Renal pelvis (tissue), 4 donors: ENCODE measurements around the gene PPP1R15B. TPM values are rescaled to one million over a fixed set of nuclear protein-coding genes. Genes with fewer than 3 reads are reported as not detected.

Source experiments
- DNase-seq: peaks from one replicate; pipeline ENCODE4 v3.0.0-alpha.2; 2013
- polyA plus RNA-seq, 3 donors: library from polyadenylated mRNA; unstranded; fragments of 120-200 nt; gene quantifications; one replicate each; pipeline ENCODE4 v1.2.1, GENCODE V29; 2013; ENCODE audit not compliant: insufficient read length in 3 of 3

PPP1R15B gene
- polyA plus RNA-seq, 3 donors: 33.8 to 40.9 (median 38.6) TPM

GRCh38 chr1:204405988-204406387 is 5.6 kb downstream of the PPP1R15B start:
- no peak for DNase-seq

GRCh38 chr1:204404629-204405028 is 7.0 kb downstream of the PPP1R15B start:
- no peak for DNase-seq

DNA sequence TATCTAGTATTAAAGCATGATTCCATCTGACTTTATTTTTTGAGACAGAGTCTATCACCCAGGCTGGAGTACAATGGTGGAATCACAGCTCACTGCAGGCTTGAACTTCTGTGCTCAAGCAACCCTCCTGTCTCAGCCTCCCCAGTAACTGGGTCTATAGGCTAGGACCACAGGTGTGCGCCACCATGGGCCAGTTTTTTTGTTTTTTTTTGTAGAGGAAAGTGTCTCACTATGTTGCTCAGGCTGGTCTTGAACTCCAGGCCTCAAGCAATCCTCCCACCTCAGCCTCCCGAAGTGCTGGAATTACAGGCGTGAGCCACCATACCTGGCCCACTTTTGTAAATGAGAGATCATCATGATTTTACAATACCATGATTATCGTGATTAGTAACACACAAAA is 9.2 kb downstream of the PPP1R15B start:
- no peak for DNase-seq

DNA sequence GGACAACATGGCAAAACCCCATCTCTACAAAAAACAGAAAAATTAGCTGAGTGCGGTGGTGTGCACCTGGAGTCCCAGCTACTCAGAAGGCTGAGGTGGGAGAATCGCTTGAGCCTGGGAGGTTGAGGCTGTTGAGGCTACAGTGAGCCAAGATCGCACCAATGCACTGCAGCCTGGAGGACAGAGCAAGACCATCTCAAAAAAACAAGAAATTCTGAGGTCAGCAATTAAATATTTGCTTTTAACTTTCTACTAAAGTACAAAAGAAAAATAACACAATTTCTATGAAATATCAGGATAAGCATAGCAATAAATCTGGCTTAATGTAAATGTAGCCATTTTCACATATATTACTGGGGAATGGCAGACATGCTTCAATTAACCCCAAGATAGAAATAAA is 9.9 kb downstream of the PPP1R15B start:
- no peak for DNase-seq

DNA sequence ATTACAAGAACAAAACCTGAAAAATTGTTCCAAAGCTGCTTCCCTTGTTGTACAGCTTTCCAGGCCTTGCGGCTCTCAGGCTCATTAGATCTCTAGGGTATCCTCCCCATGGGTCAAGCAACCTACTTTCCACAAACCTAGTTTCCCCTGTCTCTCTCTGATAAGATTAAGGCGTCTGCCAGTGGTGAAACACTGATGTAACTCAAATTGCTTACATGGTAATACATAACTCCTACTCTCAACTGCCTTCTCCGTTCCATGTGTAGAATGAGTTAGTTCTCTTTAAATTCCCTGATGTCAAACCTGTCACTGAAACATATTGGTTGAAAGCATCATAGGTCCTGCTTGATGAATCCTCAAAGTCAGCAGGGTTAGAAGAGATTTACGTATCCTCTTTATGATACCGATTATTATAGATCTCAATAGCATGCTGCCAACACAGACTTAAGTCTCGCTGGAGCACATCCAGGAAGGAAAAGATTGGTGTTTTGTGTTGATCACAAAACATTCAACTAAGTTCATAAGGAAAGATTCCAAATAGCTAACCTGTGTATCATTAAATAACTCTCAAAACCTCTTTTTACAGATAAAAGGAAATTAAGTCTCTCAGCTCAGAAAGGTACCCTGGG is 10.6 kb downstream of the PPP1R15B start:
- DNase-seq: no peak

DNA sequence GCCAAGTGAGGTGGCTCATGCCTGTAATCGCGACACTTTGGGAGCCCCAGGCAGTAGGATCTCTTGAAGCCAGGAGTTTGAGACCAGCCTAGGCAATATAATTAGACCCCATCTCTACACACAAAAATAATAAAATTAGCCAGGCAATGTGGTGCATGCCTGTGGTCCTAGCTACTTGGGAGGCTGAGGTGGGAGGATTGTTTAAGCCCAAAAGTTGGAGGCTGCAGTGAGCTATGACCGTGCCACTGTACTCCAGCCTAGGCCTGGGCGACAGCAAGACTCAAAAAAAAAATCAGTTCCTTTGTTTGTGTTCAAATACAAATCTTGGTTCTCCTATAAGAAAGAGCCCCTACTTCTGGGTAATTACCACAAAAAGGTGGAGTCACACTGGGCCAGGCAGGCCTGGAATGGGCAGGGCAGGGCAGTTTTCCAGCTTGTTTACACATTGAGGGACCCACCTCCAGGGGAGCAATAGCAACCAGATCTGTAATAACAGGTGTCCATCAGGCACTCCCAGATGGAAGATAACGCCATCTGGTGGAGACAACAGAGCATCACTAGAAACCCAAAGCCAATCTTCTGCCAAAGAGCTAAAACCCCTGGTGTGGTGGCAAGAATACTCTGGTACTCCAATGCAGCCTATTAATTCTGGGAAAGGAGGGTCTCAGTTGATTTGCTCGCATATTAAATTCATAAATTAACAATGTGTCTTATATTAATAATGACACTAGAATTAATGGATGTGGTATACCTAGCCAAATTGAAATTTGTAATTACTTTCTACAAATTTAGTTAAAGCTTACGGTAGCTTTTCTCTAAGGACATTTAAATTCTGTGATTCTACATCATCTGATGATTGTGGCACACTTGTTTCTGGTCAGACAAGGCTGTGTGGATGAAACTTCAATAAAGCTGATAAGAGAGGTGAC is 13.2 kb downstream of the PPP1R15B start:
- DNase-seq: peak; percentile 77

GRCh38 chr1:204396015-204396583 is 15.5 kb downstream of the PPP1R15B start:
- DNase-seq: no peak

- DNase-seq: no peak
Measured at GRCh38 chr1:204391629-204392028, 20.0 kb downstream of the PPP1R15B start.

DNA sequence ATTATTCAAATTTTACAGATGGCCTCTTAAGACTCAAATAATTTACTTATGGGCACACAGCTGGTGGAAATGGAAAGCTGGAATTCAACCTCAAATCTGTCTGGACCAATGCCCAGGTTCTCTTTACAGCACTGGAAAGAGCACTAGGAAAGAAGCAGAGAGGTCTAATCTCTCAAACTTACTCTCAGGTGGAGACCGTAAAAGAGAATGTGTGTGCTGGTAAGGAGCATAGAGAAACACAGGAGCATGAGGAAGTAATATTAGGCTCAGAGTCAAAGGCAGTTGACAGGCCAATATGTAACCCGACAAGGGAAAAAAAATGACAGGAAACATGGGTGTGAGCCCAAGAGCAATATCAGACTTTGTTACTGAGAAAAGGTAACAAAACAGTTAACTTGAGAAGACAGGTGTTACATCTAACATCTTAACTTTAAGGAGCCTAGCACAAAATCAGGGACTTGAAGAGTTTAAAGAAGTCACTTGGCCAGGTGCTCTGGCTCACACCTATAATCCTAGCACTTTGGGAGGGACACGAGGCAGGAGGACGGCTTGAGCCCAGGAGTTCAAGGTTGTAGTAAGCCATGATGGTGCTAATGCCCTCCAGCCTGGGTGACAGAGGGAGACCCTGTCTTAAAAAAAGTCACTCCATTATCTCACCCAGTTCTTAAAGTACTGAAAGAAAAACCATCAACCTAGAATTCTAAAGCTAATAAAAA is 20.7 kb downstream of the PPP1R15B start:
- no peak for DNase-seq

GRCh38 chr1:204385727-204386126 is 25.9 kb downstream of the PPP1R15B start:
- DNase-seq: no peak

DNA sequence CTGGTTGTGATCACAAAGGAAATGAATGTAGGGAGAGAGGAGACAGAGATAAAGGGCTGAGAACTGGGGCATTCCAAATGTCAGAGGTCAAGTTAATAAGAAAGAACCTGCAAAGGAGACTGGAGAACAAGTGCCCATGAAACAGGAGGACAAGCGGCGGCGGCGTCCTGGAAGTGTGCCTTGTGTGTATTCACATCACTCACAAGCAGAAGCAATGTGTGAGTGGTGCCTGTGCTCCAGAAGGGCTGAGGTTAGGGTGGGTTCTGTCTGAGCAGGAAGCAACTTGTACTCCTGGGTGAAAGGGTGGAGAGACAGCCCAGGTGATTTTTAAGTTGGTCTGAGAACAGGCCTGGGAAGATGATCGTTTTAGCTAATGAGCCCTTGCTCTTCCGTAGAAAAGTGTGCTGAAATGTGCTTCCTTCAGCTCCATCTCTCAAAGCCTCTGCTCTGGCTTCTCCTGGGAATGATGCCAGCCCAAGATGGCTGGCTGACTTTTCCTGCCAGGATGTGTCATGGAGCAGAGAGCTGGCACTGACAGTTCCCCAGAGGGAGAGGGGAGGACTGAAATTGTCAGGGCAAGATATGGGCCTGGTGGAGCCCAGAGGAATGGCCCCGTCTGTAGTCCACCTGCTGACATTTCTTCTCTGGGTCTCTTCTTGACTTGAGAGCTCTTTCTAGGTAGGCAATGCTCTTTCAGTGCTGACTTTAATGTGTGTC is 26.8 kb downstream of the PPP1R15B start:
- DNase-seq: no peak

DNA sequence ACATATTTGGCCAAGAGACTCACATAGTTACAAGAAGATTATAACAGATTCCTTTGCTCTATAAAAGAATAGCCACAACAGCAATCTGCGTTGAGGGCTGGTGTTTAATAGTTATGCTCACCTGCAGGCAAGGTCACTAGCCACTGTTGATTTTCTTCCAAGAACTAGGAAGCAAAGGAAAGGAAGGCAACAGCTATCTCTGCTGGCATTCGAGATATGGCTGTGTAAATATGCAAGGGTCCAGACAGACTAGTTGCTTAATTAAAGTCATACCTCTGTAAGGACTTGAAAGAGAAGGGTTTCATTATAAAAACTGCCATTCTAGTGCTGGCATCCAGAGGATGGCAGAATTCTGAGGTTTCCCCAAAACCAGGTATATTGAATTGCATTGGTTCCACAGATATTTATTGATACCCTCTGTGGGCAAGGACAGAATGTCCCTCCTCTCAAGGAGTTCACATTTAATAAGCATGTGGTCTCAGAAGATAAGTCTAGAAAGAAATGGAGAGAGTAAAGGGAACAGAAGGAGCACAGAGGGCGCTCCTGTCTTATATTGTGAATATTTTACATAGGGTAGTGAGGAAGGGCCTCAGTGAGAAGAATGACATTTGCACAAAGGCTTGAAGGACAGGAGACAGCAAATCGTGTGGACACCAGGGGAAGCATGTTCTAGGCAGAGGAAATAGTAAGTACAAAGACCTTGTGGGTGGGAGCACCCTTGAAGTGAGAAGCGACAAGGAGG is 28.3 kb downstream of the PPP1R15B start:
- DNase-seq: no peak

GRCh38 chr1:204382714-204383083 is 28.9 kb downstream of the PPP1R15B start:
- DNase-seq: no peak

- no peak for DNase-seq
Measured at GRCh38 chr1:204380293-204380831, 31.3 kb downstream of the PPP1R15B start.

DNA sequence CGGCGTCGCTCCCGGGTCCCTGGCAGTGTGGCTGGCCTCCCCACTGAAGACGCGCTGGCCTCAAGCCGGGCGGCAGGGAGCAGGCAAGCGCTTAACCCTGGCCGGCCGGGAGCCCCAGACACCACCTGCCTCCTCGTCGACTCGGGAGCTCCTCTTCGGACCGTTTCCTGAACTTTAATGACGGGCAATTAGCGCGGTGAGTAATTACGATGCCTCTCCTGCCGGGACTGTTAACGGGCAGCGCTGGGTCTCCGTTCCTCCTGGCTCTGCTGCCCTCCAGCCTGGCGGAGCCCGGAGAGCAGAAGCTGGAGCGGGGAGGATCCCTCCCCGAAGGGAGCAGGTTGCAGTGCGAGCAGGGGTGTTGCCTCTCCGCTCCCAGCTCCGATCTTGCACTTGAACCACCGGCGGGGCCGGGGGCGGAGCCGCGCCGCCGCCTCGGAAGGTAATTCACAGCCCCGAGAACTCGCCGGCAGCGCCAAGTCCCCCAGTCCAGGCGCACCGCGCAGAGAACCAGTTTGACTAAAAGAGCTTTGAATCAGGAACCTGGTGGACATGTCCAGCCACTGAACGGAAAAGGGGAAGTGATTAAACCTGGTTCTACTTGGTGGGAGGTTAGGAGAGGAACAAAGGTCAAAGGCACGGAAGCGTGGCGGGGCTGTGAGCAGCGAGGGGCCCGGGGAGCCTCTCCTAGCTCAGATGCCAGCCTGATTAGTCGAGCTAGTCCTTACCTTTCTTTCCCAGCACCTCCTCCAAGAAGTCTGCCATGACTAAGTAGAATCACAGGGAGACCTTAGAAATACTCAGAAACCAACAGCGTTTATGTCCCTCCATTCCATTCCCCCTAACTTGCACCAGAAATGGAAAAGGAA is 33.6 kb downstream of the PPP1R15B start:
- DNase-seq: peak; percentile 50

GRCh38 chr1:204376919-204377799 is 34.5 kb downstream of the PPP1R15B start:
- DNase-seq: no peak

GRCh38 chr1:204376465-204376864 is 35.2 kb downstream of the PPP1R15B start:
- DNase-seq: no peak

- no peak for DNase-seq
Measured at GRCh38 chr1:204373911-204374310, 37.7 kb downstream of the PPP1R15B start.

DNA sequence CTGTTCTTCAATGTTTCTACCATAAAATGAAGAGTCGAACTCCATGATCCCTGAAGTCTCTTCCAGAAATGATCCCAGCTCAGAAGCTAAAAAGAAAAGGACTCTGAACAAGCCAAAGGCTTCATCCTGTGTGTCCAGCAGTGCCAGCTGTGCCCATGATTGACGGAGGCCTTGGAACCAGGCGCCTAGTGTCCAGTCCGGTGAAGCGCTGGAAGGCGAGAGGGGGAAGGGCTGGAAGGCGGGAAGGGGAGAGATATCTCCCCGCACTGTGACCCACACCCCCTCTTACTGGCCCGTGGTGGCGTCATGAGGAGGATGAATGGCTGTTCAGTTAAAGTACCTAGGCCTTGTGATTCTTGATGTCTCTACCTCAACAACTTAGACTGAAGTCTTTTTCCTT is 41.4 kb downstream of the PPP1R15B start:
- no peak for DNase-seq
